A549 (cell line): ENCODE data around the gene SMIM31.

Experiments used
- CTCF ChIP-seq: fragments of >200 bp; sonication (Bioruptor Twin); formaldehyde crosslinking; IDR thresholded peaks from 3 replicates; pipeline ENCODE4 v1.5.1; 2016
- ESRRA ChIP-seq: fragments of 150-350 bp; IDR thresholded peaks from 2 replicates; pipeline ENCODE4 v1.6.1; 2014; ENCODE audit warnings: mild to moderate bottlenecking, low read length, borderline replicate concordance
- KDM1A ChIP-seq: fragments of 200-600 bp; sonication (generic); IDR thresholded peaks from 2 replicates; pipeline ENCODE4 v1.6.1; 2016; ENCODE audit warnings: low read depth, mild to moderate bottlenecking
- POLR2A ChIP-seq: IDR thresholded peaks from 2 replicates; pipeline ENCODE4 v1.6.1; 2012; ENCODE audit warnings: mild to moderate bottlenecking, low read length

GRCh38 chr4:164828955-164829354 is 75.0 kb downstream of the SMIM31 start:
- TF ChIP-seq ESRRA (no peak), POLR2A (no peak), KDM1A (no peak), CTCF (no peak)
